Measurements from ENCODE around the gene ITFG1.

GRCh38 chr16:47141773-47142485, 318.9 kb downstream of the ITFG1 start:
- no peak for TF ChIP-seq POLR2AphosphoS5 (IDR thresholded peaks at IDR 0.05)
- TF ChIP-seq POLR2A (IDR thresholded peaks at IDR 0.05), result no peak
- TF ChIP-seq CTCF (IDR thresholded peaks at IDR 0.05), result peak; percentile 48 to 86 (median 63)
- no peak for TF ChIP-seq EP300 (IDR thresholded peaks at IDR 0.05)

All from gastroesophageal sphincter (tissue), 3 donors.